ENCODE data around the gene NFIB. TPM values are rescaled to one million over a fixed set of nuclear protein-coding genes. Genes with fewer than 3 reads are reported as not detected.

NFIB gene
- total RNA-seq, 1 donor from 2014 or later, result 1.5 TPM

- no peak for TF ChIP-seq CTCF (IDR thresholded peaks at IDR 0.05; ENCODE audit: partially characterized antibody, unreplicated experiment)
- Mint-ChIP-seq H3K27me3 (ENCODE audit: unreplicated experiment) (peaks cover 13% of the 10 kb centered on the region), H3K36me3 (ENCODE audit: unreplicated experiment) (no peaks in the 10 kb centered on the region), H3K4me1 (ENCODE audit: low read depth, unreplicated experiment) (peaks cover 4% of the 10 kb centered on the region), H3K9me3 (ENCODE audit: unreplicated experiment) (peaks cover 2% of the 10 kb centered on the region), H3K4me3 (ENCODE audit: unreplicated experiment) (no peak overlapping the region), H3K27ac (ENCODE audit: unreplicated experiment) (no peak overlapping the region)
- no peak for DNase-seq
Observed at GRCh38 chr9:14340994-14341393, 27.1 kb upstream of the NFIB start.

GRCh38 chr9:14340219-14340873 is 26.4 kb upstream of the NFIB start:
- H3K27me3 Mint-ChIP-seq (ENCODE audit: unreplicated experiment), result peaks cover 7% of the 10 kb centered on the region
- H3K4me1 Mint-ChIP-seq (ENCODE audit: low read depth, unreplicated experiment), result peaks cover 2% of the 10 kb centered on the region
- DNase-seq, result no peak
- no peaks in the 10 kb centered on the region for H3K36me3 Mint-ChIP-seq (ENCODE audit: unreplicated experiment)
- H3K27ac Mint-ChIP-seq (ENCODE audit: unreplicated experiment), result no peak overlapping the region
- no peak for TF ChIP-seq CTCF (IDR thresholded peaks at IDR 0.05; ENCODE audit: partially characterized antibody, unreplicated experiment)
- H3K9me3 Mint-ChIP-seq (ENCODE audit: unreplicated experiment), result peaks cover 2% of the 10 kb centered on the region
- no peak overlapping the region for H3K4me3 Mint-ChIP-seq (ENCODE audit: unreplicated experiment)

- Mint-ChIP-seq H3K36me3 (ENCODE audit: unreplicated experiment) (no peaks in the 10 kb centered on the region), H3K4me1 (ENCODE audit: low read depth, unreplicated experiment) (no peaks in the 10 kb centered on the region), H3K27me3 (ENCODE audit: unreplicated experiment) (peaks cover 4% of the 10 kb centered on the region), H3K9me3 (ENCODE audit: unreplicated experiment) (no peaks in the 10 kb centered on the region), H3K4me3 (ENCODE audit: unreplicated experiment) (no peak overlapping the region), H3K27ac (ENCODE audit: unreplicated experiment) (no peak overlapping the region)
- DNase-seq, result no peak
- TF ChIP-seq CTCF (IDR thresholded peaks at IDR 0.05; ENCODE audit: partially characterized antibody, unreplicated experiment), result no peak
Observed at GRCh38 chr9:14339746-14340145, 25.8 kb upstream of the NFIB start.

GRCh38 chr9:14337615-14338014 is 23.7 kb upstream of the NFIB start:
- Mint-ChIP-seq H3K27ac (ENCODE audit: unreplicated experiment) (no peak overlapping the region), H3K27me3 (ENCODE audit: unreplicated experiment) (peaks cover 4% of the 10 kb centered on the region), H3K36me3 (ENCODE audit: unreplicated experiment) (no peaks in the 10 kb centered on the region), H3K9me3 (ENCODE audit: unreplicated experiment) (no peaks in the 10 kb centered on the region), H3K4me1 (ENCODE audit: low read depth, unreplicated experiment) (no peaks in the 10 kb centered on the region), H3K4me3 (ENCODE audit: unreplicated experiment) (no peak overlapping the region)
- TF ChIP-seq CTCF (IDR thresholded peaks at IDR 0.05; ENCODE audit: partially characterized antibody, unreplicated experiment), result no peak
- no peak for DNase-seq

GRCh38 chr9:14336244-14336643 is 22.3 kb upstream of the NFIB start:
- Mint-ChIP-seq H3K4me1 (ENCODE audit: low read depth, unreplicated experiment) (no peaks in the 10 kb centered on the region), H3K36me3 (ENCODE audit: unreplicated experiment) (no peaks in the 10 kb centered on the region), H3K27me3 (ENCODE audit: unreplicated experiment) (no peaks in the 10 kb centered on the region), H3K9me3 (ENCODE audit: unreplicated experiment) (no peaks in the 10 kb centered on the region), H3K4me3 (ENCODE audit: unreplicated experiment) (no peak overlapping the region), H3K27ac (ENCODE audit: unreplicated experiment) (no peak overlapping the region)
- DNase-seq, result no peak
- TF ChIP-seq CTCF (IDR thresholded peaks at IDR 0.05; ENCODE audit: partially characterized antibody, unreplicated experiment), result no peak

Data from glutamatergic neuron (in vitro differentiated cells).